HG03457 (cell line): ENCODE results near the gene PPP1R17.

Experiments
- ATAC-seq: cut with Tn5 transposase; IDR thresholded peaks from one replicate; pipeline ENCODE4 v1.9.1; 2021; ENCODE audit warnings: moderate number of reproducible peaks; ENCODE audit not compliant: unreplicated experiment

PPP1R17 gene

DNA sequence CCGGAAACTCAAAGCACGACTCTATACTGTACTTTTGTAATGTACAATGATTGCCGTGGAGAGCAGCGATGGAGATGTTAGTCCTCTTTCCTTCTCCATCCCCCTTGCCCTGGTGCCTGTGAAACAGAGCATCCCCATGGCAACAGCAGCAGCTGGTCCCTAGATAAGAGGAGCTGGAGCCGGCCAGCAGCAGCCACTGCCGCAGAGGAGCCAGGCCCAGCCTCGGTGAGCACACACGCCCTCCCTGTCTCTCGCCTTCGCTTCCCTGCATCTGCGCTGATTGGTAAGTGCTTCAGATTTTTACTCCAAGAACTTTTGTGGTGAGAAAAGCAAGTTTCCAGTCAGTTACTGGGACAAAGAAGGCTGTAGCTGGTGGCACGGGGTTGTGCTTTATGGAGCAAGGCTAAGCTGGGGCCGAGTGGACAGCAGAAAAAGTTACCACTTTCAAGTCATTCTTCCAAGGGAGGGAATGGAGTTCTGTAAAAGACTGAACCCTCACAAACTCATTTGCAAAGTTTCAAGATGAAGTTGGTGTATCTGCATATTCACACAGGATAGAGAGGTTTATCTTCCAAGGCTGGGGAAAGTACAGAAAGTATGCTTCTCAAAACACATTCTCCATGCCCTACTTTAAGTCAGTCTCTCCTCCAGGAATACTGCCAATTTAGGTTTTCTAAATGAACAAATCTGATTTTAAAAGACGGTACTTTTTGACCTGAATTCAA is at the start of gene PPP1R17:
Gene PPP1R17 (plus strand): TSS at position 192 of the 725 bp plus-strand sequence. CDS start 5,227 bp downstream, outside the sequence.
- ATAC-seq, result no peak

DNA sequence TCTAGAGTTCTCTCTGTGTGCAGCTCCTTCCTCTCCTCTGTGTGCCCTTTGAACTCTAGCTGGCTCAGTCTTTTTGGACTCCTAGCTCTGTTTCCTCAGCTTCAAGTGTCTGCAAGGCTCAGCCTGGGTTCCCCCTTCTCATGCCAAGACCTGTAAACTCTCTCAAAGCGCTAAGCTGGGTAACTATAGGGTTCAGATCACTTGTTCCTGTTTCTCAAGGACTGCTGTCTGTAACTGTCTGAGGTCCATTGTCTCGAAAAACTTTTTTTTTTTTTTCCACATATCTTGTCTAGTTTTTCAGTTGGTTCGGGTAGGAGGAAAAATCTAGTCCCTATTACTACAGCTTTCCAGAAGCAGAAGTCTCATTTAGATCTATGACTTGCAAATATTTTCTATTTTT is 46.6 kb upstream of the PPP1R17 start:
- ATAC-seq, result no peak

GRCh38 chr7:31642681-31643115 is 44.3 kb upstream of the PPP1R17 start:
- no peak for ATAC-seq

GRCh38 chr7:31646942-31647341 is 40.1 kb upstream of the PPP1R17 start:
- no peak for ATAC-seq

DNA sequence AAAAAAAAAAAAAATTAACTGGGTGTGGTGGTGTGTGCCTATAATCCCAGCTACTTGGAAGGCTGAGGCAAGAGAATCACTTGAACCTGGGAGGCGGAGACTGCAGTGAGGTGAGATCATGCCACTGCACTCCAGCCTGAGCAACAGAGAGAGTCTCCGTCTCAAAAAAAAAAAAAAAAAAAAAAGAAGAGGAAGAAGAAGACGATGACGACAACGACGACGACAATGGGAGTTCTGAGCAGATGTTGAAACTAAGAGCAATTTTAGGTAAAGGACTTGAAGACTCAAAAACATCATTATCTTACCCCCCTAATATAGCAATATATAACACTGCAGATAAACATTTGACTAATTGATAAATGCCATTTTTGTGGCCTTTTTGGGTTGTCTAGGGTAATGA is 39.5 kb upstream of the PPP1R17 start:
- no peak for ATAC-seq

DNA sequence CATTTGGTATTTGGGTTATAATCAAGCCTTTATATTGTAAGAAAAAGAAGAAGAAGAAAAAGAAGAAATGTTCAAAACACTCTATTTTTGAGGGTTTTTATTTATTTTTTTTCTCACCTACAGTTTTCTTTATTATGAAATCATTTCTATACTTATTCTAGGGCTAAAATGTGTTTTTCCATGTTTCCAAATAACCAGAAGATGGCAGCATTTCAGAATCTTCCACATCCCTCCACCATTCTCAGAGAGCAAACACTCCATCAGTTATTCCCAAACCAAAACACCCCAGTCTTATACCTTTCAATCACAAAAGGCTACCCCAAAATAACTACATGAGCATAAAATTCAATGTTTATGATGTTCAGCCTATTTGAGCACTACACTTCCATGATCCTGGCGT is 38.7 kb upstream of the PPP1R17 start:
- ATAC-seq, result no peak

- no peak for ATAC-seq
Observed at GRCh38 chr7:31648880-31649279, 38.1 kb upstream of the PPP1R17 start.

- no peak for ATAC-seq
Observed at GRCh38 chr7:31651234-31652062, 35.6 kb upstream of the PPP1R17 start.

- ATAC-seq, result no peak
Observed at GRCh38 chr7:31652063-31652326, 35.0 kb upstream of the PPP1R17 start.

DNA sequence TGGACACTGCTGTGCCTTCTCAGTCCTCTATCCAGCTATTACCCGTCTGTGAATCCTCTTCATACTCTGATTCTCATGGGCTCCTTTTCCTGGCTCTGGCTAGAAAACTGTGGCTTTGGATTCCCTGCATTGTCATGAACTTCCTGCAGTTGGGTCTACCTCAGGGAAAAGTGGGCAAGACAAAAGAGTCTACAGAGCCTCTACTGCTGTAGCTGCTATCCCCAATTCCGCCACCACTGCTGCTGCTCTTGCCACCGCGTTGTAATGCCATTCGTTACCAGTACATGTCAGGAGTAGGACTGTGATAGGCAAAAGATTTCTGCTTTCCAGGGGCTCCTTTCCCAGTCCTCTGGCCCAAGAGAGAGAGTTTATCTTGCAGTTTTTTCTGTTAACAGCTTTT is 23.9 kb upstream of the PPP1R17 start:
- no peak for ATAC-seq

GRCh38 chr7:31664890-31665289 is 22.1 kb upstream of the PPP1R17 start:
- no peak for ATAC-seq

DNA sequence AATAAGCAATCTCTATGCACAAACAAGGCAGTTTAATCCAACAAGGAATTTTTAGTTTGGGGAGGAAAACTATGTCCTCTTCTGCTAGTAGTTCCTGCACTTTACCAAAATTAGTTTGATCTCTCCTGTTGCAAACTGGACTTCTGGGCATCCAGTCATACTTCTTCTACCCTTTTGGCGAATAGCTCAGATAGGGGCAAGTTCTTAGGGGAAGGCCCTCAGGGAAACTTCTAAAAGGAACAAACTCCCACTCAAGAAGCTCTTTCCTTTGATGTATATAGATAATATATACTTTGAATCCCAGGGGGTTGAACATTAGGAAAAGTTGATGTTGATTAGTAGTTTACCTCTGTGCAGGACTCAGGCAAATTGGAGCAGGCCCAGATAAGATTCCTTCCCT is 21.5 kb upstream of the PPP1R17 start:
- ATAC-seq, result no peak

DNA sequence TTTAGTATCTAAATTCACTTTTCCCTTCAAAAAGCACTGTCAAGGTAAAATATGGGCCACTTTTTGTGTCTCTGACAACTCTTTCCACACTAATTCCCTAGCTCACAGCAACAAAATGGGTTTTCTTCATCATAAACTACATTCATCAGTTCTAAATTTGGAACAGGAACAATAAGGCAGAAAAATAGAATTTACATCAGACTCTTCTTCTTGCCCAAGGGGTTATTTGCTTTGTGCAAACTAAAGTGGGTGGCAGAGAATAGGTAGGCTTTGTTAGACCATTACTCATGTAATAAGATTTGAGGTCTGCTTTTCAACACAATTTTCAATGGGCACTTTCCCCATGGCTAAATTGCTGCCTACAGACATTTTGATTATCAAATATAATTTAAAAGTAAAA is 17.6 kb upstream of the PPP1R17 start:
- ATAC-seq, result no peak

GRCh38 chr7:31679574-31680305 is 7.3 kb upstream of the PPP1R17 start:
- ATAC-seq, result no peak

DNA sequence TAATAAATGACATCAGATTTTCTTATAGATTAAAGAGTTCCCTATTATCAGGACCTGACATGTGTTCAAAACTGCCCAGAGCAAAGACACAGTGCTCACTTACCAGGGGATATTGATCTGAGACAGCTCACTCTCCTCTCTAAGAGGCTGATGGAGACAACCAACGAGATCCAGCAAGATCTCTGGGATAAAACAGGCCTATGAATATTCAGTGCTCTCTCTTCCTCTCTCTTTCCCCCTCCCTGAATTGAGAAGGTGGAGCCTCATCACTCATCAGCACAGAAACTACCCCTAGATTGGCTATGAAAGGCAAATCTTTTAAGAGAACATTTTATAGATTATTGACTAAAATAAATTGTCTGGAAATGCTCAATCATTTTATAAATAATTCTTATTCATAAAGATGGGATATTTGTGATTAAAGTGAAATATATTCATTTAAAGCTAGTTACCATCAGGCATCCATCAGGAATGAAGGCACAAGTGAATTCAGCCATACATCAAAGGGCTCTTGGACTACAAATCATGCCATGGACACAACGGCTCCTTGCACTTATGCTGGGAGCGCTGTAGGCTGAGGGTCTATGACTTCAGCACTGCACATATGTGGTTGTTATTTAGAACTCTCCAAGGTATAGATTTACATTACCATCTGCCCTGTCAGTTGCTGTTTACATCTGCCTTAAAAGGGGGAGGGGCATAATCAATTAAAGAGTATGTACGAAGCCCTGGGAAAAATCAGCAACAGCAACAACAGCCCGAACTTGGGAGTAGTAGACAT is 3.4 kb upstream of the PPP1R17 start:
- no peak for ATAC-seq

GRCh38 chr7:31688372-31688771 is 1.4 kb downstream of the PPP1R17 start:
- ATAC-seq, result no peak

DNA sequence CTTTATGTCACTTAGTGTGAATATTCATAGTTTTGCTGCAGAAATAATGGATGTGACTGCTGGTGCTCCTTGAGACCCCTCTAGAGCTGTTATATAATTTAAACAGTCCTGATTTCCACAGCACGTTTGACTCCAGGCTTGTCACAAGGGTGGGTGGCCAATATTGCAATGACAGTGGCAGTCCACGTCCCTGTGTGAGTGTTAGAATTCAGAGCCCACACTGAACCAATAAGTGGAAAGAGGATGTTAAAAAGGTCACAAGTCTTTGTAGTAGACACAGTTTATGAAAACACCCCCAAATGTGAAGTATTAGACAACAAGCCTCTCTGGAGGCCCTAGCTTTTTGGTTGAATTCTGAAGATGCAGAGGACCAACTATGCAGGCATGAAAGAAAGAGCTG is 2.0 kb downstream of the PPP1R17 start:
- no peak for ATAC-seq

- no peak for ATAC-seq
Observed at GRCh38 chr7:31690935-31691334, 3.9 kb downstream of the PPP1R17 start.

DNA sequence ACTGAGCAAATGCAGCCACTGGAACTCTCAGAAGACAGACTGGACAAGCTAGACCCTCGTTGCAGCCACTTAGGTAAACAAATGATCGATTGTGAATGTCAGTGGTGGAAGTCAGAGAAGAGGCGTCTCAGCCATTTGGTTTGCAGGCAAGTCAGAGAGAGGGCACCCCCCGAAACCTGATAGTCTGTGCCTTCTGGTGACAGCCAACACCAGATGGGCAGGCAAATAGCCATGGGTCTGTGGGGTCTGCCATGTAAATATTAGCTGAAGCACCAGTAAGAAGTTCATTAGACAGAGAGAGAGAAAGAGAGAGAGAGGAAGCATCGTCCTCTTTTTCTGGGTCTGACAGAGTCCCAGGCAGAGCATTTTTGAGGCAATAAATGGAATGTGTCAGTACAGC is 5.4 kb downstream of the PPP1R17 start:
- no peak for ATAC-seq

- no peak for ATAC-seq
Observed at GRCh38 chr7:31692871-31693270, 5.9 kb downstream of the PPP1R17 start.
